Measurements from ENCODE around the gene XDH.

DNA sequence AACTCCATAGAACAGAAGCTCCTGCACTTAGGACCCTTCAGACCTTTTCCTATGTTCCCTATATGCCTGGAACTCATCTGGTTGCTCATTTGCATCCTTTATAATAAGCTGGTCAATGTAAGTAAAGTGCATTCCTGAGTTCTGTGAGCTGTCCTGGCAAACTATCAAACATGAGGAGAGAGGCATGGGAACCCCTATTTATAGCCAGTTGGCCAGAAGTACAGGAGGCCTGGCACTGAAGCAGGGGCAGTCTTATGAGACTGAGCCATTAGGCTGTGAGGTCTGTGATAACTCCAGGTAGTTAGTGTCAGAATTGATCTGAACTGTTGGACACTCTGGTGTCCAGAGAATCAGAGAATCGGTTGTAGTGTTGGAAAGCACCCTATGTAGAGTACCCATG is 92.2 kb downstream of the XDH start:
- TF ChIP-seq, protein P1, sequence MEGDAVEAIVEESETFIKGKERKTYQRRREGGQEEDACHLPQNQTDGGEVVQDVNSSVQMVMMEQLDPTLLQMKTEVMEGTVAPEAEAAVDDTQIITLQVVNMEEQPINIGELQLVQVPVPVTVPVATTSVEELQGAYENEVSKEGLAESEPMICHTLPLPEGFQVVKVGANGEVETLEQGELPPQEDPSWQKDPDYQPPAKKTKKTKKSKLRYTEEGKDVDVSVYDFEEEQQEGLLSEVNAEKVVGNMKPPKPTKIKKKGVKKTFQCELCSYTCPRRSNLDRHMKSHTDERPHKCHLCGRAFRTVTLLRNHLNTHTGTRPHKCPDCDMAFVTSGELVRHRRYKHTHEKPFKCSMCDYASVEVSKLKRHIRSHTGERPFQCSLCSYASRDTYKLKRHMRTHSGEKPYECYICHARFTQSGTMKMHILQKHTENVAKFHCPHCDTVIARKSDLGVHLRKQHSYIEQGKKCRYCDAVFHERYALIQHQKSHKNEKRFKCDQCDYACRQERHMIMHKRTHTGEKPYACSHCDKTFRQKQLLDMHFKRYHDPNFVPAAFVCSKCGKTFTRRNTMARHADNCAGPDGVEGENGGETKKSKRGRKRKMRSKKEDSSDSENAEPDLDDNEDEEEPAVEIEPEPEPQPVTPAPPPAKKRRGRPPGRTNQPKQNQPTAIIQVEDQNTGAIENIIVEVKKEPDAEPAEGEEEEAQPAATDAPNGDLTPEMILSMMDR (IDR thresholded peaks at IDR 0.05; ENCODE audit: borderline replicate concordance, extremely low read depth, low read length, poor library complexity, severe bottlenecking): no peak
- TF ChIP-seq EZH2 (IDR thresholded peaks at IDR 0.05; ENCODE audit: borderline replicate concordance, low read depth, low read length, severe bottlenecking): no peak

All from DND-41 (cell line).